ENCODE data around the gene AOPEP.
A peak's percentile ranks its signal among the peaks of the same experiment; 100 is the strongest.

DNA sequence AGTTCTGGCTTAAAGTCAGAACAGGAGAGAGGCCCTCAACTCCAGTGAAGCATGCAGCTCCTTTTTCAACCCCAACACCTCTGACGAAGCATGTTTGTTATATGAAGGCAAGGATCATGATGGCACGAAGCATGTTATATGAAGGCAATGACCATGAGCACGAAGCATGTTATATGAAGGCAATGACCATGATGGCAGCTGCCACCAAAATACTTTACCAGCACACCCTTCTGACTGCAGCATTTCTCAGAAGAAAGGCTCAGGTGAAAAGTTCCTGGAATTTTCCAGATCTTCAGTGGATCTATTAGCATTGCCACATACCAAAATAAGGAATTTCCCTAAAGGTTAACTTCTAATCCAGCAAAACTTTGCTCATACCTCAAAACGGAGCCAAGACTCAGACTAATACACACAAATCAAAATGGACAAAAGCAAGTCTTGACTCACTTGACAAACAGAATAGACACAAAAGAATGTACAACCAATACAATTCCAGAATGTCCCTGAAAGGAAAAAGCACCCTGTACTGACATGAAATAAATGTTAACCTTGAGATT is 373.6 kb downstream of the AOPEP start:
- TF ChIP-seq, protein P1, sequence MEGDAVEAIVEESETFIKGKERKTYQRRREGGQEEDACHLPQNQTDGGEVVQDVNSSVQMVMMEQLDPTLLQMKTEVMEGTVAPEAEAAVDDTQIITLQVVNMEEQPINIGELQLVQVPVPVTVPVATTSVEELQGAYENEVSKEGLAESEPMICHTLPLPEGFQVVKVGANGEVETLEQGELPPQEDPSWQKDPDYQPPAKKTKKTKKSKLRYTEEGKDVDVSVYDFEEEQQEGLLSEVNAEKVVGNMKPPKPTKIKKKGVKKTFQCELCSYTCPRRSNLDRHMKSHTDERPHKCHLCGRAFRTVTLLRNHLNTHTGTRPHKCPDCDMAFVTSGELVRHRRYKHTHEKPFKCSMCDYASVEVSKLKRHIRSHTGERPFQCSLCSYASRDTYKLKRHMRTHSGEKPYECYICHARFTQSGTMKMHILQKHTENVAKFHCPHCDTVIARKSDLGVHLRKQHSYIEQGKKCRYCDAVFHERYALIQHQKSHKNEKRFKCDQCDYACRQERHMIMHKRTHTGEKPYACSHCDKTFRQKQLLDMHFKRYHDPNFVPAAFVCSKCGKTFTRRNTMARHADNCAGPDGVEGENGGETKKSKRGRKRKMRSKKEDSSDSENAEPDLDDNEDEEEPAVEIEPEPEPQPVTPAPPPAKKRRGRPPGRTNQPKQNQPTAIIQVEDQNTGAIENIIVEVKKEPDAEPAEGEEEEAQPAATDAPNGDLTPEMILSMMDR (IDR thresholded peaks at IDR 0.05), result no peak
- TF ChIP-seq POLR2A (IDR thresholded peaks at IDR 0.05) (no peak), EP300 (IDR thresholded peaks at IDR 0.05) (no peak), POLR2AphosphoS5 (IDR thresholded peaks at IDR 0.05) (peak; percentile 41)

Measured in gastroesophageal sphincter (tissue), 3 donors.